PC-9 (cell line): ENCODE data around the gene TBPL1. TPM values are rescaled to one million over a fixed set of nuclear protein-coding genes. Genes with fewer than 3 reads are reported as not detected.

Experiments used
- Bru-seq: library from RNA; stranded (reverse); fragments of 400-500 nt; gene quantifications from one replicate; lab custom pipeline; 2021; lab: Mats Ljungman, UMichigan
- BruChase-seq, 2 experiments: library from RNA; stranded (reverse); fragments of 400-500 nt; gene quantifications; one replicate each; lab custom pipeline; 2021; lab: Mats Ljungman, UMichigan
- BruUV-seq: library from RNA; stranded (reverse); fragments of 400-500 nt; replicated peaks from 2 replicates; lab custom pipeline; 2021; lab: Mats Ljungman, UMichigan
- CTCF ChIA-PET: fragments of 300-600 bp; sonication (Branson Sonifier 250); formaldehyde crosslinking; loops from one replicate; lab custom pipeline; 2022; ENCODE audit warnings: antibody characterized with exemption; lab: Charles Lee
- POLR2A ChIA-PET: fragments of 300-600 bp; sonication (Branson Sonifier 250); formaldehyde crosslinking; loops from one replicate; lab custom pipeline; 2022; ENCODE audit warnings: antibody characterized with exemption; ENCODE audit not compliant: unreplicated experiment; lab: Charles Lee
- DNase-seq, 2 experiments: peaks; one replicate each; pipeline versions ENCODE4 v3.0.0 to v3.0.0-alpha.2; 2015 to 2022; ENCODE audit warnings: mixed read lengths in 1 of 2
- H2AFZ ChIP-seq: fragments of 200-600 bp; sonication (generic); 2 replicates; pipeline ENCODE4 v1.8.1; 2017; ENCODE audit warnings: antibody characterized with exemption
- H3F3A ChIP-seq: fragments of 200-600 bp; sonication (generic); 2 replicates; pipeline ENCODE4 v1.8.1; 2017; ENCODE audit warnings: antibody characterized with exemption, mild to moderate bottlenecking, low read depth; ENCODE audit not compliant: insufficient read depth
- H3K27ac ChIP-seq: fragments of 200-600 bp; sonication (generic); 2 replicates; pipeline ENCODE4 v1.6.1; 2016; ENCODE audit warnings: mixed run types
- H3K27me3 ChIP-seq: fragments of 200-600 bp; sonication (generic); 2 replicates; pipeline ENCODE4 v1.6.1; 2016; ENCODE audit warnings: low read depth, mixed run types; ENCODE audit not compliant: insufficient read depth
- H3K36me3 ChIP-seq: fragments of 200-600 bp; sonication (generic); 2 replicates; pipeline ENCODE4 v1.6.1; 2016; ENCODE audit warnings: low read depth, mixed run types
- H3K4me1 ChIP-seq: fragments of 200-600 bp; sonication (generic); replicated peaks from 2 replicates; pipeline ENCODE4 v1.6.1; 2016; ENCODE audit warnings: mixed run types; ENCODE audit not compliant: insufficient read depth
- H3K4me2 ChIP-seq: fragments of 200-600 bp; sonication (generic); 2 replicates; pipeline ENCODE4 v1.6.1; 2017; ENCODE audit warnings: mixed run types
- H3K4me3 ChIP-seq: fragments of 200-600 bp; sonication (generic); 2 replicates; pipeline ENCODE4 v1.6.1; 2016; ENCODE audit warnings: mixed run types
- H3K79me2 ChIP-seq: fragments of 200-600 bp; sonication (generic); 2 replicates; pipeline ENCODE4 v1.6.1; 2017; ENCODE audit warnings: low read depth, mixed run types
- H3K9me2 ChIP-seq: fragments of 200-600 bp; sonication (generic); 2 replicates; pipeline ENCODE4 v1.8.1; 2017; ENCODE audit warnings: mild to moderate bottlenecking; ENCODE audit not compliant: insufficient read depth
- H3K9me3 ChIP-seq: fragments of 200-600 bp; sonication (generic); 2 replicates; pipeline ENCODE4 v1.8.1; 2016; ENCODE audit warnings: low read depth; ENCODE audit not compliant: insufficient read depth
- H4K20me1 ChIP-seq: fragments of 200-600 bp; sonication (generic); 2 replicates; pipeline ENCODE4 v1.8.1; 2017; ENCODE audit not compliant: insufficient read depth
- CTCF ChIP-seq: fragments of 200-600 bp; sonication (generic); conservative IDR thresholded peaks from 2 replicates; pipeline ENCODE4 v1.6.1; 2017; ENCODE audit warnings: mixed run types, antibody characterized with exemption, mild to moderate bottlenecking, moderate library complexity
- EZH2 ChIP-seq: fragments of 200-600 bp; sonication (generic); IDR thresholded peaks from 2 replicates; pipeline ENCODE4 v1.8.0; 2017; ENCODE audit warnings: antibody characterized with exemption, low read depth
- intact Hi-C: fragments of 100-400 bp; cut with micrococcal nuclease; formaldehyde crosslinking; loops from one replicate; pipeline ENCODE4 v1.10.0; 2022; ENCODE audit not compliant: unreplicated experiment
- long read RNA-seq: library from polyadenylated mRNA; stranded (forward); transcript quantifications from one replicate; pipeline ENCODE4 v2.0.0, GENCODE V29; 2022
- total RNA-seq: library from RNA; stranded (reverse); gene quantifications from 2 replicates; pipeline ENCODE4 v1.2.3, GENCODE V29; 2021

The TBPL1 gene
- total RNA-seq (11.0 and 21.7 TPM in 2 replicates), Bru-seq, nascent RNA (percentile 78 among the genes with signal in this experiment), BruChase-seq, experiment 1, labeled RNA remaining after a 2-hour chase (percentile 70 among the genes with signal in this experiment), BruChase-seq, experiment 2, labeled RNA remaining after a 6-hour chase (percentile 69 among the genes with signal in this experiment)
- long read RNA-seq, full-length matches to known transcripts = 45 of 59 reads
- long read RNA-seq, partial matches to known transcripts = 1 of 59 reads
- long read RNA-seq, other reads (novel, unspliced or antisense) = 13 of 59 reads

- peak within 1 kb of the TSS; percentile 75 for H3K4me3 ChIP-seq
- no peaks in the 10 kb centered on the region for H3K9me3 ChIP-seq
- CTCF ChIA-PET = no interaction called here
- BruUV-seq = no TSS peak
- POLR2A ChIA-PET = interaction anchor here (0.7 kb wide), 1 partner anchor 84 kb away, joined by 21 read pairs; no protein-coding TSS in a partner anchor
- no peaks in the 10 kb centered on the region for H3K27me3 ChIP-seq
- DNase-seq = peak; percentile 85 to 87
- no peaks in the 10 kb centered on the region for H3K36me3 ChIP-seq
- intact Hi-C loops = loop anchor here (2.0 kb wide), 1 partner anchor 14 kb away; no protein-coding TSS in a partner anchor
- TF ChIP-seq EZH2 (no peak), CTCF (no peak)
- peaks cover 48% of the 10 kb centered on the region for H3K79me2 ChIP-seq
- H4K20me1 ChIP-seq = no peaks in the 10 kb centered on the region; the same call in 1 of the 2 replicates
- peak within 1 kb of the TSS; percentile 88 for H3K4me2 ChIP-seq
- H3K27ac ChIP-seq = peak within 1 kb of the TSS; percentile 59
- peaks cover 32% of the 10 kb centered on the region for H3K4me1 ChIP-seq
- H3F3A ChIP-seq = peaks cover 6% of the 10 kb centered on the region; the same call in 1 of the 2 replicates
- peak within 1 kb of the TSS; percentile 93 for H2AFZ ChIP-seq
- no peaks in the 10 kb centered on the region for H3K9me2 ChIP-seq
These were observed at the start of gene TBPL1 for GRCh38 chr6:133952815-133953633. Gene TBPL1, plus strand, starts transcription at chr6:133953224. Its CDS starts 26,902 bp downstream, at chr6:133980126.

- no peaks in the 10 kb centered on the region for H3K4me1 ChIP-seq
- no peaks in the 10 kb centered on the region for H3F3A ChIP-seq
- POLR2A ChIA-PET = no interaction called here
- peak in 1 of 2 experiments; percentile 6 for DNase-seq
- no peaks in the 10 kb centered on the region for H3K27me3 ChIP-seq
- intact Hi-C loops = no loop called here
- TF ChIP-seq CTCF (no peak), EZH2 (no peak)
- no peaks in the 10 kb centered on the region for H4K20me1 ChIP-seq
- no peaks in the 10 kb centered on the region for H3K36me3 ChIP-seq
- no peak overlapping the region for H3K4me2 ChIP-seq
- H3K4me3 ChIP-seq = no peak overlapping the region
- no peaks in the 10 kb centered on the region for H3K9me3 ChIP-seq
- CTCF ChIA-PET = no interaction called here
- H2AFZ ChIP-seq = no peak overlapping the region
- H3K79me2 ChIP-seq = no peaks in the 10 kb centered on the region
- no peaks in the 10 kb centered on the region; the same call in 1 of the 2 replicates for H3K9me2 ChIP-seq
- no peak overlapping the region for H3K27ac ChIP-seq
- BruUV-seq = no TSS peak
These were observed 49.2 kb upstream of the TBPL1 start for GRCh38 chr6:133903855-133904254.

- no peak overlapping the region for H3K27ac ChIP-seq
- intact Hi-C loops = no loop called here
These were observed 47.0 kb upstream of the TBPL1 start for GRCh38 chr6:133906050-133906449.

More at GRCh38 chr6:133906050-133906449, 47.0 kb upstream of the TBPL1 start:
- POLR2A ChIA-PET = no interaction called here
- no TSS peak for BruUV-seq
- Histone ChIP-seq H3K4me1 (no peaks in the 10 kb centered on the region), H3K9me3 (no peaks in the 10 kb centered on the region), H3K9me2 (no peaks in the 10 kb centered on the region; the same call in 1 of the 2 replicates), H3F3A (no peaks in the 10 kb centered on the region), H3K4me3 (no peak overlapping the region), H3K79me2 (no peaks in the 10 kb centered on the region), H3K27me3 (no peaks in the 10 kb centered on the region), H2AFZ (no peak overlapping the region), H3K4me2 (no peak overlapping the region), H3K36me3 (no peaks in the 10 kb centered on the region), H4K20me1 (no peaks in the 10 kb centered on the region)
- CTCF ChIA-PET = no interaction called here
- no peak for DNase-seq
- no peak for TF ChIP-seq EZH2
- TF ChIP-seq CTCF = no peak
